Liver (tissue), 9 donors: ENCODE data around the gene FAM184A. TPM values are rescaled to one million over a fixed set of nuclear protein-coding genes. Genes with fewer than 3 reads are reported as not detected.

ENCODE experiments used
- DNase-seq: peaks from one replicate; pipeline ENCODE4 v3.0.0-alpha.2; 2017; ENCODE audit warnings: low spot score
- H3K27ac ChIP-seq, 2 donors: one replicate each; pipeline ENCODE4 v1.7.0; 2013; ENCODE audit warnings: inconsistent platforms in 2 of 2, low read length in 2 of 2, control low read depth in 1 of 2, low read depth in 1 of 2, mild to moderate bottlenecking in 1 of 2
- H3K27me3 ChIP-seq, 4 donors: one replicate each; pipeline versions ENCODE4 v1.6.1 to v1.7.0; 2013; ENCODE audit warnings: low read length in 3 of 4, inconsistent platforms in 1 of 4, mild to moderate bottlenecking in 1 of 4, moderate library complexity in 1 of 4; ENCODE audit not compliant: control insufficient read depth in 4 of 4, insufficient read depth in 4 of 4
- H3K36me3 ChIP-seq, 4 donors: one replicate each; pipeline versions ENCODE4 v1.6.1 to v1.7.0; 2013; ENCODE audit warnings: low read length in 3 of 4, mild to moderate bottlenecking in 3 of 4, low read depth in 1 of 4, moderate library complexity in 1 of 4; ENCODE audit not compliant: control insufficient read depth in 4 of 4, insufficient read depth in 3 of 4
- H3K4me1 ChIP-seq, 4 donors: one replicate each; pipeline versions ENCODE4 v1.6.1 to v1.7.0; 2013; ENCODE audit warnings: low read length in 3 of 4, mild to moderate bottlenecking in 3 of 4, moderate library complexity in 1 of 4; ENCODE audit not compliant: control insufficient read depth in 4 of 4, insufficient read depth in 4 of 4
- H3K4me3 ChIP-seq, 3 donors: one replicate each; pipeline versions ENCODE4 v1.6.1 to v1.7.0; 2013; ENCODE audit warnings: low read length in 3 of 3, control low read depth in 1 of 3, low read depth in 1 of 3, mild to moderate bottlenecking in 1 of 3
- H3K9ac ChIP-seq, 2 donors: one replicate each; pipeline ENCODE4 v1.7.0; 2013; ENCODE audit warnings: low read length in 2 of 2, mild to moderate bottlenecking in 2 of 2, moderate library complexity in 2 of 2, control low read depth in 1 of 2, low read depth in 1 of 2
- H3K9me3 ChIP-seq, 4 donors: one replicate each; pipeline versions ENCODE4 v1.6.1 to v1.7.0; 2013; ENCODE audit warnings: low read length in 3 of 4; ENCODE audit not compliant: control insufficient read depth in 4 of 4
- EGR1 ChIP-seq, 2 donors: IDR thresholded peaks; 2 replicates each; pipeline ENCODE4 v1.6.1; 2016 to 2018; ENCODE audit warnings: antibody characterized with exemption in 2 of 2, low read depth in 2 of 2
- GABPA ChIP-seq, 2 donors: IDR thresholded peaks in 1 of 2; conservative IDR thresholded peaks in 1 of 2; 2 replicates each; pipeline ENCODE4 v1.6.1; 2016; ENCODE audit warnings: antibody characterized with exemption in 2 of 2, mild to moderate bottlenecking in 1 of 2, moderate library complexity in 1 of 2
- HNF4A ChIP-seq, 2 donors: conservative IDR thresholded peaks; 2 replicates each; pipeline ENCODE4 v1.6.1; 2016; ENCODE audit warnings: antibody characterized with exemption in 2 of 2, mild to moderate bottlenecking in 2 of 2
- HNF4G ChIP-seq: IDR thresholded peaks from 2 replicates; pipeline ENCODE4 v1.6.1; 2016; ENCODE audit warnings: antibody characterized with exemption
- NR2F2 ChIP-seq: IDR thresholded peaks from 2 replicates; pipeline ENCODE4 v1.6.1; 2016; ENCODE audit warnings: antibody characterized with exemption
- RAD21 ChIP-seq, 2 donors: IDR thresholded peaks; 2 replicates each; pipeline ENCODE4 v1.6.1; 2016; ENCODE audit warnings: antibody characterized with exemption in 2 of 2, mild to moderate bottlenecking in 2 of 2
- RXRA ChIP-seq, 2 donors: IDR thresholded peaks; 2 replicates each; pipeline ENCODE4 v1.6.1; 2017 to 2018; ENCODE audit warnings: antibody characterized with exemption in 2 of 2, mild to moderate bottlenecking in 1 of 2
- SP1 ChIP-seq: IDR thresholded peaks from 2 replicates; pipeline ENCODE4 v1.6.1; 2018; ENCODE audit warnings: antibody characterized with exemption, mild to moderate bottlenecking
- TAF1 ChIP-seq: conservative IDR thresholded peaks from 2 replicates; pipeline ENCODE4 v1.6.1; 2016; ENCODE audit warnings: antibody characterized with exemption, mild to moderate bottlenecking
- YY1 ChIP-seq: IDR thresholded peaks from 2 replicates; pipeline ENCODE4 v1.6.1; 2016; ENCODE audit warnings: antibody characterized with exemption, mild to moderate bottlenecking
- WGBS: extraction: QIAGEN DNeasy Blood & Tissue Kit; methylation state at CpG from one replicate; pipeline ENCODE4 v1.1.7; 2013; 5-methylcytosine and 5-hydroxymethylcytosine counted together
- polyA plus RNA-seq, 2 donors: library from polyadenylated mRNA; stranded (reverse) in 1 of 2; unstranded in 1 of 2; fragments of 200-250 nt in 1 of 2; fragments of >200 nt in 1 of 2; fragmentation: Nextera tagmentation in 1 of 2; extraction: Ambion mirVana in 1 of 2; gene quantifications; one replicate each; pipeline versions ENCODE4 v1.2.1 to v1.2.3, GENCODE V29; 2013 to 2015
- total RNA-seq, 2 donors: library from RNA; depleted of rRNA; stranded (reverse); fragments of >200 nt; gene quantifications; one replicate each; pipeline ENCODE4 v1.2.3, GENCODE V29; 2014
- TF ChIP-seq, protein P1 (sequence below): IDR thresholded peaks from 2 replicates; pipeline ENCODE4 v1.6.1; 2016; ENCODE audit warnings: antibody characterized with exemption
- TF ChIP-seq, protein P2 (sequence below): IDR thresholded peaks from 2 replicates; pipeline ENCODE4 v1.6.1; 2016; ENCODE audit warnings: antibody characterized with exemption
- TF ChIP-seq, protein P3 (sequence below): IDR thresholded peaks from 2 replicates; pipeline ENCODE4 v1.6.1; 2016; ENCODE audit warnings: antibody characterized with exemption, mild to moderate bottlenecking
- TF ChIP-seq, protein P4 (sequence below): IDR thresholded peaks from 2 replicates; pipeline ENCODE4 v1.6.1; 2016; ENCODE audit warnings: antibody characterized with exemption
- donor health status: healthy.
- donor health status: healthy.
- donor health status: healthy.
- donor health status: healthy.
- donor health status: healthy.

Gene FAM184A
- total and polyA plus RNA-seq, 4 donors = 1.0 to 7.4 (median 4.0) TPM

DNA sequence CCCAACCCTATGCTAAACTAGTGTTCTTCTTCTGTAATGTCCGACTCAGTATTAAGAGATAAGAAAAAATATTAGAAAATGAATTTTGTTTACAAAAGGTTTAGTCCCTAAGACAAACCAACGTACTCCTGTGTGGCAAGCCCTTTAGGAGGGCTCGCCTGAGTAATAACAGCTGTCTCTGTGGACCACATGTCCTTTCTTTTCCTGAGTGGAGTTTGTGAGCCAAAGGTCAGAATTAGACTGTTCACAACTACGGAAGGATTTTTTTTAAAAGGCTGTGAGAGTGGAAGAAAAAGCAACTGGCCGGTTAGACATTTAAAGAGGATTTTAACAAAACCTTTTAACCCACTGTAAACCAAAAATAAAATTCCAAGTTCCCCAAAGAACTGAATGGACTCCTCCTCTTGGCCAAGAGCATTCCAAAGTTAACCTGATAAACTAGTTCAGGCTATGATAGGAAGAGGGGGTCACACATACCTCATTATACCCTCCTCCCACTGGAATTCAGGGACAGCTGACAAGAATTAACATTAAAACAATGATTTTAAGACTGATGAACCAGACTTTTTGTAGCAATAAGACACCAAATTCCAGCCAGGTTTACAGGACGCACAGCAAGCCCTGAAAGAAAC is 43.5 kb downstream of the FAM184A start:
- no peaks in the 10 kb centered on the region for H3K36me3 ChIP-seq
- 32% methylated on average over 6 of the region's 6 CpGs for WGBS
- no peak for DNase-seq

DNA sequence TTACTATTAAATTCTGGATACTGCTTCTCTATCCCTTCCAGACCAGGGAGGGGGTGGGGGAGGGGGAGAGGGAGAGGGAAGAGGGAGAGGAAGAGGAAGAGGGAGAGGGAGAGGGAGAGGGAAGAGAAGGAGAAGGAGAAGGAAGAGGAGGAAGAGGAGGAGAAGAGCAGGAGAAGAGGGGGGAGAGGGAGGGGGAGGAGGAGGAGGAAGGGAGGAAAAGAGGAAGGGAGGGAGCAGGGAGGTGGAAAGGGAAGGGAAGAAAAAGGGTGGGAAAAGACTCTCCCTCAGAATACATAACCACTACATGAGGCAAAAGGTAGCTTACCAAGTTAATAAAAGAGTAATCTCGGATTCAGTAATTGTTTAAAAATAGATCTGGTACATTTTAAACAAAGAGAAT is 46.0 kb downstream of the FAM184A start:
- WGBS = 90% methylated on average over 1 of the region's 1 CpG
- peaks cover 0 to 5% (median 0%) of the 10 kb centered on the region in 4 donors for H3K4me1 ChIP-seq
- TF ChIP-seq, protein P1, sequence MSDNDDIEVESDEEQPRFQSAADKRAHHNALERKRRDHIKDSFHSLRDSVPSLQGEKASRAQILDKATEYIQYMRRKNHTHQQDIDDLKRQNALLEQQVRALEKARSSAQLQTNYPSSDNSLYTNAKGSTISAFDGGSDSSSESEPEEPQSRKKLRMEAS = no peak
- TF ChIP-seq EGR1 (IDR thresholded peaks at IDR 0.05; ENCODE audit: low read depth in 2 of 2) = no peak
- no peak for TF ChIP-seq YY1
- TF ChIP-seq, protein P2, sequence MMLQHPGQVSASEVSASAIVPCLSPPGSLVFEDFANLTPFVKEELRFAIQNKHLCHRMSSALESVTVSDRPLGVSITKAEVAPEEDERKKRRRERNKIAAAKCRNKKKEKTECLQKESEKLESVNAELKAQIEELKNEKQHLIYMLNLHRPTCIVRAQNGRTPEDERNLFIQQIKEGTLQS = no peak
- TF ChIP-seq, protein P3, sequence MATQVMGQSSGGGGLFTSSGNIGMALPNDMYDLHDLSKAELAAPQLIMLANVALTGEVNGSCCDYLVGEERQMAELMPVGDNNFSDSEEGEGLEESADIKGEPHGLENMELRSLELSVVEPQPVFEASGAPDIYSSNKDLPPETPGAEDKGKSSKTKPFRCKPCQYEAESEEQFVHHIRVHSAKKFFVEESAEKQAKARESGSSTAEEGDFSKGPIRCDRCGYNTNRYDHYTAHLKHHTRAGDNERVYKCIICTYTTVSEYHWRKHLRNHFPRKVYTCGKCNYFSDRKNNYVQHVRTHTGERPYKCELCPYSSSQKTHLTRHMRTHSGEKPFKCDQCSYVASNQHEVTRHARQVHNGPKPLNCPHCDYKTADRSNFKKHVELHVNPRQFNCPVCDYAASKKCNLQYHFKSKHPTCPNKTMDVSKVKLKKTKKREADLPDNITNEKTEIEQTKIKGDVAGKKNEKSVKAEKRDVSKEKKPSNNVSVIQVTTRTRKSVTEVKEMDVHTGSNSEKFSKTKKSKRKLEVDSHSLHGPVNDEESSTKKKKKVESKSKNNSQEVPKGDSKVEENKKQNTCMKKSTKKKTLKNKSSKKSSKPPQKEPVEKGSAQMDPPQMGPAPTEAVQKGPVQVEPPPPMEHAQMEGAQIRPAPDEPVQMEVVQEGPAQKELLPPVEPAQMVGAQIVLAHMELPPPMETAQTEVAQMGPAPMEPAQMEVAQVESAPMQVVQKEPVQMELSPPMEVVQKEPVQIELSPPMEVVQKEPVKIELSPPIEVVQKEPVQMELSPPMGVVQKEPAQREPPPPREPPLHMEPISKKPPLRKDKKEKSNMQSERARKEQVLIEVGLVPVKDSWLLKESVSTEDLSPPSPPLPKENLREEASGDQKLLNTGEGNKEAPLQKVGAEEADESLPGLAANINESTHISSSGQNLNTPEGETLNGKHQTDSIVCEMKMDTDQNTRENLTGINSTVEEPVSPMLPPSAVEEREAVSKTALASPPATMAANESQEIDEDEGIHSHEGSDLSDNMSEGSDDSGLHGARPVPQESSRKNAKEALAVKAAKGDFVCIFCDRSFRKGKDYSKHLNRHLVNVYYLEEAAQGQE = no peak
- TF ChIP-seq RAD21 (IDR thresholded peaks at IDR 0.05) = no peak
- TF ChIP-seq HNF4G = no peak
- TF ChIP-seq TAF1 = no peak
- TF ChIP-seq RXRA (IDR thresholded peaks at IDR 0.05) = no peak
- H3K9me3 ChIP-seq = no peaks in the 10 kb centered on the region
- H3K36me3 ChIP-seq = no peaks in the 10 kb centered on the region
- H3K4me3 ChIP-seq = no peak overlapping the region
- H3K27ac ChIP-seq = no peak overlapping the region
- no peak for DNase-seq
- H3K9ac ChIP-seq = no peak overlapping the region
- no peaks in the 10 kb centered on the region for H3K27me3 ChIP-seq

More for the DNA sequence above, 43.5 kb downstream of the FAM184A start:
- Histone ChIP-seq H3K27ac (no peak overlapping the region), H3K4me1 (peaks cover 0 to 5% (median 0%) of the 10 kb centered on the region in 4 donors), H3K9ac (no peak overlapping the region), H3K27me3 (no peaks in the 10 kb centered on the region), H3K4me3 (no peak overlapping the region), H3K9me3 (no peaks in the 10 kb centered on the region)
- TF ChIP-seq NR2F2 = peak; percentile 31
- TF ChIP-seq RXRA (IDR thresholded peaks at IDR 0.05) = peak; percentile 25 to 44
- peak in 1 of 2 donors; percentile 15 for TF ChIP-seq RAD21 (IDR thresholded peaks at IDR 0.05)
- TF ChIP-seq, protein P3 = no peak
- TF ChIP-seq GABPA (IDR thresholded peaks at IDR 0.05 in 1 of 2, conservative IDR thresholded peaks at IDR 0.05 in 1 of 2) = no peak
- TF ChIP-seq, protein P4, sequence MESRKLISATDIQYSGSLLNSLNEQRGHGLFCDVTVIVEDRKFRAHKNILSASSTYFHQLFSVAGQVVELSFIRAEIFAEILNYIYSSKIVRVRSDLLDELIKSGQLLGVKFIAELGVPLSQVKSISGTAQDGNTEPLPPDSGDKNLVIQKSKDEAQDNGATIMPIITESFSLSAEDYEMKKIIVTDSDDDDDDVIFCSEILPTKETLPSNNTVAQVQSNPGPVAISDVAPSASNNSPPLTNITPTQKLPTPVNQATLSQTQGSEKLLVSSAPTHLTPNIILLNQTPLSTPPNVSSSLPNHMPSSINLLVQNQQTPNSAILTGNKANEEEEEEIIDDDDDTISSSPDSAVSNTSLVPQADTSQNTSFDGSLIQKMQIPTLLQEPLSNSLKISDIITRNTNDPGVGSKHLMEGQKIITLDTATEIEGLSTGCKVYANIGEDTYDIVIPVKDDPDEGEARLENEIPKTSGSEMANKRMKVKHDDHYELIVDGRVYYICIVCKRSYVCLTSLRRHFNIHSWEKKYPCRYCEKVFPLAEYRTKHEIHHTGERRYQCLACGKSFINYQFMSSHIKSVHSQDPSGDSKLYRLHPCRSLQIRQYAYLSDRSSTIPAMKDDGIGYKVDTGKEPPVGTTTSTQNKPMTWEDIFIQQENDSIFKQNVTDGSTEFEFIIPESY = no peak
- TF ChIP-seq YY1 = peak; percentile 14
- peak; percentile 42 to 57 for TF ChIP-seq HNF4A (conservative IDR thresholded peaks at IDR 0.05)
- peak; percentile 37 for TF ChIP-seq SP1
